ENCODE measurements around the gene NUFIP2.
"Not testable (repeated sequence)": the region's sequence is repeated elsewhere in the genome, so short reads cannot be mapped to it uniquely, and the experiment has no call there.

The NUFIP2 gene, protein sequence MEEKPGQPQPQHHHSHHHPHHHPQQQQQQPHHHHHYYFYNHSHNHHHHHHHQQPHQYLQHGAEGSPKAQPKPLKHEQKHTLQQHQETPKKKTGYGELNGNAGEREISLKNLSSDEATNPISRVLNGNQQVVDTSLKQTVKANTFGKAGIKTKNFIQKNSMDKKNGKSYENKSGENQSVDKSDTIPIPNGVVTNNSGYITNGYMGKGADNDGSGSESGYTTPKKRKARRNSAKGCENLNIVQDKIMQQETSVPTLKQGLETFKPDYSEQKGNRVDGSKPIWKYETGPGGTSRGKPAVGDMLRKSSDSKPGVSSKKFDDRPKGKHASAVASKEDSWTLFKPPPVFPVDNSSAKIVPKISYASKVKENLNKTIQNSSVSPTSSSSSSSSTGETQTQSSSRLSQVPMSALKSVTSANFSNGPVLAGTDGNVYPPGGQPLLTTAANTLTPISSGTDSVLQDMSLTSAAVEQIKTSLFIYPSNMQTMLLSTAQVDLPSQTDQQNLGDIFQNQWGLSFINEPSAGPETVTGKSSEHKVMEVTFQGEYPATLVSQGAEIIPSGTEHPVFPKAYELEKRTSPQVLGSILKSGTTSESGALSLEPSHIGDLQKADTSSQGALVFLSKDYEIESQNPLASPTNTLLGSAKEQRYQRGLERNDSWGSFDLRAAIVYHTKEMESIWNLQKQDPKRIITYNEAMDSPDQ

DNA sequence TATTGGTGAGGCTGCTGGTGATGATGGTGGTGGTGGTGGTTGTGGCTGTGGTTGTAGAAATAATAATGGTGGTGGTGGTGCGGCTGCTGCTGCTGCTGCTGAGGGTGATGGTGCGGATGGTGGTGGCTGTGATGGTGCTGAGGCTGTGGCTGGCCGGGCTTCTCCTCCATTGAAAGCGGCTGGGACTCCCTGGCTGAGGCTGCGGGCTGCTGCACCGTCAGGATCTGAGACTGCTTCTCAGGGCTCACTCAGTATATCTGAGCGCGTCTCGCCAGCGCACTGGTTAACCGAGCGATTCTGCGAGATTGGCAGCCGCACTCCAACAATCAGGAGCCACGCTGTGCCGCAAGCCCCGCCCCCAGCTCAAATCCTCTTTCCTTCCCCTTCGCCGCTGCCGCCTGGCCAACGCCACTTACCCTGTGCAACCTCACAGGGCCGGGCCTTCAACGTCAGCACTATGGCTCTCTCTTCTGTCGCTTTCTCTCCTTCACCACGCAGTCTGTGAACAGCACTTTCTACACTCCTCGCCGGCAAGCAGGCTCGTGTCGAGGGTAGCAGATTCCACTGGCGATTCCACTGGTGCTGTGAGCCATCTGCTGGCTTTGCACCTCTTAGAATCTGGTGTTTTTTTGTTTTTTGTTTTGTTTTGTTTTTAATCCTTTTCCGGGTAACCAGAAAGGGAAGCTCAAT lies at the start of gene NUFIP2:
Gene NUFIP2 (minus strand): TSS at position 259 of the 690 bp plus-strand sequence. CDS start 89 bp downstream, at position 170.
- H3K9me3 Mint-ChIP-seq: no peaks in the 10 kb centered on the region
- peaks cover 28% of the 10 kb centered on the region for H3K36me3 Mint-ChIP-seq
- DNase-seq: peak; percentile 99
- peaks cover 11% of the 10 kb centered on the region for H3K27me3 Mint-ChIP-seq
- peak within 1 kb of the TSS; percentile 99 for H3K27ac Mint-ChIP-seq
- H3K4me3 Mint-ChIP-seq: peak within 1 kb of the TSS; percentile 98
- H3K4me1 Mint-ChIP-seq: peaks cover 35% of the 10 kb centered on the region
- CTCF ChIA-PET: interaction anchor here (0.6 to 1.1 kb wide), 3 partner anchors 24 to 51 kb away, joined by 3 read pairs; no protein-coding TSS in a partner anchor

DNA sequence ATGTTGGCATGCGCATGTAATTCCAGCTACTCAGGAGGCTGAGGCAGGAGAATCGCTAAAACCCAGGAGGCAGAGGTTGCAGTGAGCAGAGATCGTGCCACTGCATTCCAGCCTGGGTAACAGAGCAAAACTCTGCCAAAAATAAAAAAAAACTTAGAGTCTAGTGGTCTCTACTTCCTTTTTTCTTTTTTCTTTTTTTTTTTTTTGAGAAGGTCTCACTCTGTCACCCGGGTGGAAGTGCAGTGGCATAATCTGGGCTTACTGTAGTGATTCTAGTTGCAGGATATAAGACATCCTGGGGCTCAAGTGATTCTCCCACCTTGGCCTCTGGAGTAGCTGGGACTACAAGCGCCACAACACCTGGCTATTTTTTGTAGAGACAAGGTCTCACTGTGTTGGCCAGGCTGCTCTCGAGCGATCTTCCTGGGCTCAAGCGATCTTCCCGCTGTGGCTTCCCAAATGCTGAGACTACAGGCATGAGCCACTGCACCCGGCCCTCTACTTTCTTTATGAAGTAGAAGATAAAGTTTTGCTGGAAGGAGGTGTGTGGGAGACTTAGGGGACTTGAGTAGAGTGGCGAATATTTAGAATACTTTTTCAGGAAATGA lies 48.3 kb upstream of the NUFIP2 start:
- CTCF ChIA-PET: no interaction called here
- no peak for DNase-seq
- H3K9me3 Mint-ChIP-seq: no peaks in the 10 kb centered on the region
- no peak overlapping the region for H3K4me3 Mint-ChIP-seq
- H3K27me3 Mint-ChIP-seq: peaks cover 19% of the 10 kb centered on the region
- no peaks in the 10 kb centered on the region for H3K36me3 Mint-ChIP-seq
- no peaks in the 10 kb centered on the region for H3K4me1 Mint-ChIP-seq
- no peak overlapping the region for H3K27ac Mint-ChIP-seq

DNA sequence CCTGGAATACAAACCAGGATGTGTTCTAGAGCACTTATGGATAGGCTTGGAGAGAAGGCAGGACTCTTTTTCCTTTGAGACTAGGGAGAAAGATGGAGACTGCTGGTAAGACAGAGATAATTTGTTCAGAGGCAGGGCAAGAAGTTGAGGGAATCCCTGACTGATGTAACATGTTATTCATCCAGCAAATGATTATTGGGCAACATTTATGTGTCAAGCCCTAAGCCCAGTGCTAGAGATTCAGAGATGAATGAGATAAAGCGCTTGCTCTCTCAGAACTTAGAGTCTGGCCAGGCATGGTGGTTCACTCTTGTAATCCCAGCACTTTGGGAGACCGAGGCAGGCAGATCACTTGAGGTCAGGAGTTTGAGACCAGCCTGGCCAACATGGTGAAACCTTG lies 47.8 kb upstream of the NUFIP2 start:
- no peaks in the 10 kb centered on the region for H3K9me3 Mint-ChIP-seq
- no peaks in the 10 kb centered on the region for H3K4me1 Mint-ChIP-seq
- DNase-seq: no peak
- peaks cover 19% of the 10 kb centered on the region for H3K27me3 Mint-ChIP-seq
- CTCF ChIA-PET: no interaction called here
- no peak overlapping the region for H3K27ac Mint-ChIP-seq
- no peak overlapping the region for H3K4me3 Mint-ChIP-seq
- no peaks in the 10 kb centered on the region for H3K36me3 Mint-ChIP-seq

DNA sequence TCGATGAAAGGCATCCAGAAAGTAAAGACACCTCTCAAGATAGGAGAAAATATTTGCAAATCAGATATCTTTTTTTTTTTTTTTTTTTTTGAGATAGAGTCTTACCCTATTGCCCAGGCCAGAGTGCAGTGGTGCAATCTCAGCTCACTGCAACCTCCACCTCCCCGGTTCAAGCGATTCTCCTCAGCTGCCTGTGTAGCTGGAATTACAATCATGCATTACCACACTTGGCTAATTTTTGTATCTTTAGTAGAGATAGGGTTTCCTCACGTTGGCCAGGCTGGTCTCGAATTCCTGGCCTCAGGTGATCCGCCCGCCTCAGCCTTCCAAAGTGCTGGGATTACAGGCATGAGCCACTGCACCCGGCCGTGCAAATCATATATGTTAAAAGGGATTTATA lies 45.1 kb upstream of the NUFIP2 start:
- H3K27me3 Mint-ChIP-seq: peaks cover 19% of the 10 kb centered on the region

DNA sequence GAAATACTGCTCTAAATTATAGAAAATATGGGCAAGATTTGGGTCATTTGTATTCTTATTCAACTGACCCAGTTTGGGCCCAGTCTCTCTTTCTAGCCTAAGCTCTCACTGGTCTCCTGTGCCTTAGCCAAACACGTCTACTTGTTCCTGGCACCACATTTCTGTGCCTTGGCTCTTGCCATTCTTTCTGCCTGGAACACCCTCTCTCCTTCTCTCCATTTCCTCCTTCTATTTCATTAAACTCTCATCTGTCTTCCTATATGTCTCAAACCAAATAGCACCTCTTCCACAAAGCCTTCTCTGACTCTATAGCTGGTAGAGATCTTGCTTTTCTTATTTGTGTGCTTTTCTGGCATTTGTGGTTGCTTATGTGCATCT lies 37.7 kb upstream of the NUFIP2 start:
- Mint-ChIP-seq H3K4me1 (no peaks in the 10 kb centered on the region), H3K27ac (no peak overlapping the region), H3K4me3 (no peak overlapping the region), H3K9me3 (no peaks in the 10 kb centered on the region), H3K36me3 (no peaks in the 10 kb centered on the region), H3K27me3 (no peaks in the 10 kb centered on the region)
- DNase-seq: no peak
- CTCF ChIA-PET: interaction anchor here (0.6 to 0.9 kb wide), 2 partner anchors 12 to 13 kb away, joined by 3 to 4 read pairs; no protein-coding TSS in a partner anchor

More for the DNA sequence above, 45.1 kb upstream of the NUFIP2 start:
- H3K4me3 Mint-ChIP-seq, DNase-seq, H3K27ac Mint-ChIP-seq, H3K9me3 Mint-ChIP-seq, CTCF ChIA-PET, H3K36me3 Mint-ChIP-seq, H3K4me1 Mint-ChIP-seq: not testable (repeated sequence)

DNA sequence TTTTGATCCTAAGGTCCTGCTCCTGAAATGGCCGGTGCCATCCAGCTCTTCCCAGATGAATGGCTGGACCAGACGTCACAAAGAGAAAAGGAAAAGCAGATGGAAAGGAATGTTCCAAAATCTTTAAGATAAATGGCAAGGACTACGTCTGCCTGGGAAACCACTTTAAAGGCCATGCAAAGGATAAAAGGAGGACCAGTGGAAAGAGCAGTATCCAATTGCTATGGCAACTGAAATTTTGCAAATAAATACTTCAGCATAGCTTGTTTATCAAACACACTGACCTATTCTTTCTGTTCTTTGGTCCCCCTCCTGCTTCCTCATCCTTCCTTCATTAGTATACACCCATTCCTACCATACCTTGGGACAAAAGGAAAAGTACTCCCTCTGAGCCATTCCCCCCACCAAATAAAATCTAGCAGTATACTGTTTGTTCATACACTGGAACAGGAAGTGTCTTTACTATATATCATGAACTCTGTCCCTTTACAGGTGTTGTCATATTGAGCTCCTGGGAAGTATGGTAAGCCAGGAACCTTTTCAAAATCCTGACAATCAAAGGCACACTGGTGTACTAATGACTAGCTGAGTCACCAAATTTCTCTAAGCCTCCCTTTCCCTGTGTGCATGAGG lies 37.2 kb upstream of the NUFIP2 start:
- Mint-ChIP-seq H3K4me3 (no peak overlapping the region), H3K27me3 (no peaks in the 10 kb centered on the region), H3K36me3 (no peaks in the 10 kb centered on the region), H3K27ac (no peak overlapping the region), H3K4me1 (no peaks in the 10 kb centered on the region), H3K9me3 (no peaks in the 10 kb centered on the region)
- CTCF ChIA-PET: interaction anchor here (0.6 to 0.9 kb wide), 2 partner anchors 12 to 14 kb away, joined by 3 to 4 read pairs; no protein-coding TSS in a partner anchor
- DNase-seq: no peak

DNA sequence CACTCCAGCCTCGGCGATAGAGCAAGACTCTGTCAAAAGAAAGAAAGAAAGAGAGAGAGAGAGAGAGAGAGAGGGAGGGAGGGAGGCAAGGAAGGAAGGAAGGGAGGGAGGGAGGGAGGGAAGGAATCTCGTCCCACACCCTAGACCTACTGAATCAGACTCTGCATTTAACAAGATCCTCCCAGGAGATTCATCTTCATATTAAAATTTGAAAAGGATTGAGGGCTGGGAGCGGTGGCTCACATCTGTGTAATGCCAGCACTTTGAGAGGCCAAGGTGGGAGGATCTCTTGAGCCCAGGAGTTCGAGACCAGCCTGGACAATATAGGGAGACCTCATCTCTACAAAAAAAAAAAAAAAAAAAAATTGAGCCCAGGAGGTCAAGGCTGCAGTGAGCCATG lies 33.5 kb upstream of the NUFIP2 start:
- Mint-ChIP-seq H3K9me3 (no peaks in the 10 kb centered on the region), H3K4me1 (no peaks in the 10 kb centered on the region)

DNA sequence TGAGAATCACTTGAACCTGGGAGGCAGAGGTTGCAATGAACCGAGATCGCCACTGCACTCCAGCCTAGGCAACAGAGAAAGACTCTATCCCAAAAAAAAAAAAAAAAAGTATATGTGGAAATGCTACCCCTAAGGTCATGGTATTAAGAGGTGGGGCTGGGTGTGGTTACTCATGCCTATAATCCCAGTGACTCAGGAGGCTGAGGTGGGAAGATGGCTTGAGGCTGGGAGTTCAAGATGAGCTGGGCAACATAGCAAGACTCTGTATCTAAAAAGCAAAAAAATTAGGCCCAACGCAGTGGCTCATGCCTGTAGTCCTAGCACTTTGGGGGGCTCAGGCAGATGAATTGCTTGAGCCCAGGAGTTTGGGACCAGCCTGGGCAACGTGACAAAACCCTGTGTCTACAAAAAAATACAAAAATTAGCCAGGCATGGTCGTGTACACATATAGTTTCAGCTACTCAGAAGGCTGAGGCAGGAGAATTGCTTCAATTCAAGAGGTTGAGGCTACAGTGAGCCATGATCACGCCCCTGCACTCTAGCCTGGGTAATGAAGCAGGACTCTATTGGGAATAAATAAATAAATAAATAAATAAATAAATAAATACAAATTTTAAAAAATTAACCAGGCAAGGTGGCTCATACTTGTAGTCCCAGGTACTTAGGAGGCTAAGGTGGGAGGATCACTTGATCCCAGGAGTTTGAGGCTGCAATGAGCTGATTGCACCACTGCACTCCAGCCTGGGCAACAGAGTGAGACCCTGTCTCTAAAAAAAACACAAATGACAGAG lies 32.3 kb upstream of the NUFIP2 start:
- Mint-ChIP-seq H3K4me1 (no peaks in the 10 kb centered on the region), H3K4me3 (no peak overlapping the region), H3K9me3 (no peaks in the 10 kb centered on the region), H3K36me3 (no peaks in the 10 kb centered on the region), H3K27me3 (peaks cover 6% of the 10 kb centered on the region), H3K27ac (no peak overlapping the region)
- no peak for DNase-seq
- CTCF ChIA-PET: interaction anchor here (0.9 kb wide), 1 partner anchor 17 kb away, joined by 5 read pairs; no protein-coding TSS in a partner anchor

More for the DNA sequence above, 33.5 kb upstream of the NUFIP2 start:
- Mint-ChIP-seq H3K36me3 (no peaks in the 10 kb centered on the region), H3K4me3 (no peak overlapping the region), H3K27me3 (peaks cover 6% of the 10 kb centered on the region), H3K27ac (no peak overlapping the region)
- CTCF ChIA-PET: no interaction called here
- no peak for DNase-seq

DNA sequence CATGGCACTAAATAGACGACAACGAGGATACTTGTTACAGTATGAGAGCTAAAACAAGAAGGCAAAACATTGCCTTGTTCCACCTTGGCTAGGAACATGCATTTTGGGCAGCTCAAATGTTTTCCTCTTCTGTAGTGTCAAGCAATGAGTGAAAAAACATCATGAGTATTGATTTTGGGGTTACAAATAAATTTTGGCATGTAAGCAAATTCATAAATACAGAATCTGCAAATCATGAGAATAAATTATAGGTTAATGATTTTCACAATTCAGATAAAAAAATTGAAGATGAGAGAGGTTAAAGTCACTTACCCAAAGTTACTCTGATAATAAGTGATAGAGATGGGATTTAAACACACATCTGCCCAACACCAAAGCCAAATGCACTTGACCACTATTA lies 28.4 kb upstream of the NUFIP2 start:
- no peaks in the 10 kb centered on the region for H3K36me3 Mint-ChIP-seq
- no peaks in the 10 kb centered on the region for H3K9me3 Mint-ChIP-seq
- CTCF ChIA-PET: interaction anchor here (1.2 kb wide), 1 partner anchor 33 kb away, joined by 3 read pairs; no protein-coding TSS in a partner anchor
- no peak overlapping the region for H3K4me3 Mint-ChIP-seq
- H3K4me1 Mint-ChIP-seq: no peaks in the 10 kb centered on the region
- H3K27me3 Mint-ChIP-seq: peaks cover 15% of the 10 kb centered on the region
- H3K27ac Mint-ChIP-seq: no peak overlapping the region
- DNase-seq: no peak

DNA sequence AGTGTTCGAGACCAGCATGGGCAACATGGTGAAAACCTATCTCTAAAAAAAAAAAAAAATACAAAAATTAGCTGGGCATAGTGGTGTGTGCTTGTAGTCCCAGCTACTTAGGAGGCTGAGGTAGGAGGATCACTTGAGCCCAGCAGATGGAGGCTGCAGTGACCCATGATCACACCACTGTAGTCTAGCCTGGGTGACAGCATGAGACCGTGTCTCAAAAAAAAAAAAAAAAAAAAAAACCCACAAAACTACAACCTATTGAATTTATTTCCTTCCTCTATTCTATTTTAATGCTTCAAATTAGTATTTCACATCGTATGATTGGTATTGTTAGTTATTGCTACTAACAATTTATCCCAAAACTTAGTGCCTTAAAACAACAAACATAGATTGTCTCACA lies 9.4 kb upstream of the NUFIP2 start:
- H3K27ac Mint-ChIP-seq: no peak overlapping the region
- H3K4me3 Mint-ChIP-seq: no peak overlapping the region
- no peaks in the 10 kb centered on the region for H3K27me3 Mint-ChIP-seq
- H3K4me1 Mint-ChIP-seq: no peaks in the 10 kb centered on the region
- no peaks in the 10 kb centered on the region for H3K36me3 Mint-ChIP-seq
- no peak for DNase-seq
- CTCF ChIA-PET: no interaction called here
- H3K9me3 Mint-ChIP-seq: no peaks in the 10 kb centered on the region

DNA sequence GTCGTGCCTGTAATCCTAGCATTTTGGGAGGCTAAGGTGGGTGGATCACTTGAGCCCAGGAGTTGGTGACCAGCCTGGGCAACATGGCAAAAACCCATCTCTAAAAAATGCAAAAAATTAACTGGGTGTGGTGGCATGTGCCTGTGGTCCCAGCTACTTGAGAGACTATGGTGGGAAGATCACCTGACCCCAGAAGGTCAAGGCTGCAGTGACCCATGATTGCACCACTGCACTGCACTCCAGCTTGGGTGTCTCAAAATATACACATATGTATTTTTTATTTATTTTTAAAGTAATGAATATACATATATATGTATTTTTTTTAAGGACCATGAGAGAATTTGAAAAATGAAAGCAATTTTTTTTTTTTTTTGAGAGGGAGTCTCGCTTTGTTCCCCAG lies 5.1 kb upstream of the NUFIP2 start:
- Mint-ChIP-seq H3K27ac (no peak overlapping the region), H3K9me3 (no peaks in the 10 kb centered on the region), H3K4me3 (no peak overlapping the region), H3K36me3 (no peaks in the 10 kb centered on the region), H3K27me3 (peaks cover 7% of the 10 kb centered on the region), H3K4me1 (peaks cover 12% of the 10 kb centered on the region)
- CTCF ChIA-PET: no interaction called here
- DNase-seq: no peak

DNA sequence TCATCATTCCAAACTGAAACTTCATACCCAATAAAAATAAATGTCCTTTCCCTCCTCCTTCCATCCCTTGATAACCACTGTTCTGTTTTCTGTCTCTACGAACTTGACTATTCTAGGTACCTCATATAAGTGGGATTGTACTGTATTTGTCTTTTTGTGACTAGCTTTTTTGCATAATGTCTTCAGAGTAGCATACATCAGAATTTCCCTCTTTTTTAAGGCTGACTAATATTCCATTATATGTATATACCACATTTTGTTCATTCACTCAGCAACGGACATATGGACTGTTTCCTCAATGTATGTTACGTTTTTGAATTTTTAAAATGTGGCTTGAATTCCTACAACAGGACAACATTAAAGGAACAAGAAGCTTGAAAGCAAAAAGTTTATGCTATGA lies 1.5 kb upstream of the NUFIP2 start:
- Mint-ChIP-seq H3K36me3 (peaks cover 17% of the 10 kb centered on the region), H3K9me3 (no peaks in the 10 kb centered on the region), H3K27ac (peak overlapping the region; percentile 26), H3K4me3 (peak overlapping the region; percentile 50), H3K27me3 (peaks cover 11% of the 10 kb centered on the region), H3K4me1 (peaks cover 21% of the 10 kb centered on the region)
- no peak for DNase-seq
- CTCF ChIA-PET: no interaction called here

DNA sequence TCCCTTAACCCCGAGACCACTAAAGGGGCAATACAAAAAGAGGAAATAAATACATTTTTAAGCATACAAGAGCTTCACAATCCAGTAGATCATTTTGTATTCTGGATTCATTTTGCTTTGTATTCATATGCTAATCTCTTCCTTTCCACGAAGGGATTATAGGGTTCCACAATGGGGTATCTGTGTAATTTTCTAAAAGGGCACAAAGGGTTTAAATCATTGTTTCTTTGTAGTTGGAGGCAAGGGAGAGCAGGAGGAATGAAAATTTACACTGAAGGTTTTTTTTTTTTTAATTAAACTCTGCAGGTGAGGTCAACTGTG lies 592 bp upstream of the NUFIP2 start:
- peaks cover 23% of the 10 kb centered on the region for H3K36me3 Mint-ChIP-seq
- peak overlapping the region; percentile 99 for H3K27ac Mint-ChIP-seq

More for the DNA sequence above, 592 bp upstream of the NUFIP2 start:
- Mint-ChIP-seq H3K4me1 (peaks cover 29% of the 10 kb centered on the region), H3K27me3 (peaks cover 11% of the 10 kb centered on the region), H3K4me3 (peak overlapping the region; percentile 98), H3K9me3 (no peaks in the 10 kb centered on the region)
- DNase-seq: no peak
- CTCF ChIA-PET: interaction anchor here (0.6 to 1.1 kb wide), 3 partner anchors 25 to 51 kb away, joined by 3 read pairs; no protein-coding TSS in a partner anchor
